Sciatic nerve (tissue), 2 donors: ENCODE results near the gene DPEP3. TPM values are rescaled to one million over a fixed set of nuclear protein-coding genes. Genes with fewer than 3 reads are reported as not detected.
"Not testable (repeated sequence)": the region's sequence is repeated elsewhere in the genome, so short reads cannot be mapped to it uniquely, and the experiment has no call there.

Source experiments
- ATAC-seq: fragments of 200-7000 bp; cut with Tn5 transposase; one replicate; pipeline ENCODE4 v1.9.1; 2020; ENCODE audit warnings: mild to moderate bottlenecking, moderate library complexity
- DNase-seq: peaks from one replicate; pipeline ENCODE4 v3.0.0-alpha.2; 2020; ENCODE audit warnings: low spot score
- intact Hi-C: fragments of 100-400 bp; cut with DNase I; formaldehyde crosslinking; loops from one replicate; pipeline ENCODE4 v1.14.2; 2022
- total RNA-seq: library from RNA; stranded (reverse); fragmentation: NEBNext Ultra II Directional; extraction: Animal tissue kit (Norgen Biotek cat#: 25700); gene quantifications from one replicate; pipeline ENCODE4 v1.2.1, GENCODE V29; 2021
- donor health status: DM: no; HTN: no; CAD: no.
- donor health status: DM: no; HTN: no; CAD: no.

The DPEP3 gene
- total RNA-seq, 1 donor from 2014 or later, result not detected

- ATAC-seq, result peak; percentile 57
- DNase-seq, result peak; percentile 67
- intact Hi-C loops, result no loop called here
Measured at GRCh38 chr16:67951485-67951884, 28.8 kb downstream of the DPEP3 start.

GRCh38 chr16:67950335-67950843 is 29.9 kb downstream of the DPEP3 start:
- ATAC-seq (no peak), DNase-seq (no peak)
- intact Hi-C loops, result no loop called here

- ATAC-seq (no peak), DNase-seq (peak; percentile 56)
- intact Hi-C loops, result no loop called here
Measured at GRCh38 chr16:67949645-67950044, 30.7 kb downstream of the DPEP3 start.

- intact Hi-C loops, result no loop called here
- ATAC-seq (no peak), DNase-seq (no peak)
Measured at GRCh38 chr16:67948015-67948414, 32.3 kb downstream of the DPEP3 start.

DNA sequence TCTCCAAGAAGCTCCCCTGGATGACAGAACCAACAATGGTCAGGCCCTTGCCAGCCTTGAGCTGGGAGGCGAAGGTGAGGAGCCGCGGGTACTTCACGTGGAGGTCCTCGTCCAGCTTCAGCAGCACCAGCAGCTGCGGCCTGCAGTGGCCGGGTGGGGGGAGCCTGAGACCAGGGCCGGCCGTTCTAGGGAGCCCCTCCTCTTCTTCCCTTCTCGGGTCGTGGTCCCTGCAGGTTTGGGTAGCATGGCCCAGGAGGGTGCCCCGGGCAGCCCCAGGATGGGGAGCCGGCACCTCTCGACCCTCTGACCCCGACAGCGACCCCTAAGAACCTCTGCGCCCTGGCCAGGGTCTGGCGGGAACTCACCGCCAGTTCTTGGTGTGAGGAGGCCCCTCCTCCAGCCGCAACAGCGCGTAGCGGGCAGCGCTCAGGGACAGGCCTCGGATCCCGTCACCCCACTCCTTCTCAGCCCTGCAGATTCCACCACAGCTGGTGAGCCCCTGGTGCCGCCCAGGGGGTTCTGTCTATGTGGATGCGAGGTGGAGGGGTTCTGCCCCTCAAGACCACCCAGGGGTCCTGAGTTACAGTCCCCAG is 33.2 kb downstream of the DPEP3 start:
- ATAC-seq (no peak), DNase-seq (no peak)
- intact Hi-C loops, result no loop called here

DNA sequence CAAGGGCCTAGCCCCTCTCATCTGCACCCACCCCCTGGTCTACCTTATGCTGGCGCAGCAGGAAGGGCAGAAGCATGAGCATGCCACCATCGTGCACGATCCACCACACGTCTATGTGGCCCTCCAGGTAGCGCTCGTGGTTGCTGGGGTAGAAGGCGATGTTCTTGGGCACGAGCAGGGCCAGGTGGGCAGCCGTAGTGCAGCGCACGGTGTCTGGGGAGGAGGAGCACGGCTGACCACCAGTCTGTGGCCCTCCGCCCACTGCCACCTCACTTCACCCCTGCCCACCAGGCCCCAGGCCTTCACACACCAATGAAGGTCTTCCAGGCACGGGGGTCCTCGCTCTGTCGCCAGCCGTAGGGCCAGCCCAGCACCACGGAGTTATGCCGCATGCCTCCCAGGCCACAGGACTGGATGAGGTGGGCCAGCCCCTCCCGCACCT is 34.1 kb downstream of the DPEP3 start:
- DNase-seq, result peak; percentile 60
- ATAC-seq, result no peak
- intact Hi-C loops, result no loop called here

DNA sequence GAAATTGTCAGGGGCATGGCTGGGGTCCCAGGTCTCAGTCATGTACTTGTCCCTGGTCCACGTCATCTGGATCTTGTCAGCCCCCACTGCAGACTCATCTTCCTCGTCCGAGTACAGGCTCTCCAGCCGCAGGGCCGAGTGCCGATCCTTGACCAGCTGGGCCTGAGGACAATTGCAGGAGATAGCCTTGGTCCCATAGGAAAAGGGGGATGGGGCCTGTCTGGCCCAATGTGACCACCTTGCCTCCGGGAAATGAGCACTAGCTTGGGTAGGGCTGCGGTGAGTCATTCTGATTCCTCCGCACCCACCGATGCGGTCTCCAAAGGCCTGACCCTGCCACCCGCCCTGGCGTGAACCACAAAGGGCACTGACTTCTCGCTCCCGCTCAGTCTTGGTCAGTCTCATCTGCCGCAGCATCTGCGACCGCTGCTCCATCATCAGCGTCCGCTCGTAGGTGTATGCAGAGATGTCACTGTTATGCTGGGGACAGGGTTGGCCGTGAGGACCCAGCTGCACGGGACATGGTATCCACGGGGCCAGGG is 34.8 kb downstream of the DPEP3 start:
- ATAC-seq (no peak), DNase-seq (peak; percentile 65)
- intact Hi-C loops, result no loop called here

- ATAC-seq (peak; percentile 0), DNase-seq (peak; percentile 63)
- intact Hi-C loops, result no loop called here
Measured at GRCh38 chr16:67944690-67945391, 35.5 kb downstream of the DPEP3 start.

DNA sequence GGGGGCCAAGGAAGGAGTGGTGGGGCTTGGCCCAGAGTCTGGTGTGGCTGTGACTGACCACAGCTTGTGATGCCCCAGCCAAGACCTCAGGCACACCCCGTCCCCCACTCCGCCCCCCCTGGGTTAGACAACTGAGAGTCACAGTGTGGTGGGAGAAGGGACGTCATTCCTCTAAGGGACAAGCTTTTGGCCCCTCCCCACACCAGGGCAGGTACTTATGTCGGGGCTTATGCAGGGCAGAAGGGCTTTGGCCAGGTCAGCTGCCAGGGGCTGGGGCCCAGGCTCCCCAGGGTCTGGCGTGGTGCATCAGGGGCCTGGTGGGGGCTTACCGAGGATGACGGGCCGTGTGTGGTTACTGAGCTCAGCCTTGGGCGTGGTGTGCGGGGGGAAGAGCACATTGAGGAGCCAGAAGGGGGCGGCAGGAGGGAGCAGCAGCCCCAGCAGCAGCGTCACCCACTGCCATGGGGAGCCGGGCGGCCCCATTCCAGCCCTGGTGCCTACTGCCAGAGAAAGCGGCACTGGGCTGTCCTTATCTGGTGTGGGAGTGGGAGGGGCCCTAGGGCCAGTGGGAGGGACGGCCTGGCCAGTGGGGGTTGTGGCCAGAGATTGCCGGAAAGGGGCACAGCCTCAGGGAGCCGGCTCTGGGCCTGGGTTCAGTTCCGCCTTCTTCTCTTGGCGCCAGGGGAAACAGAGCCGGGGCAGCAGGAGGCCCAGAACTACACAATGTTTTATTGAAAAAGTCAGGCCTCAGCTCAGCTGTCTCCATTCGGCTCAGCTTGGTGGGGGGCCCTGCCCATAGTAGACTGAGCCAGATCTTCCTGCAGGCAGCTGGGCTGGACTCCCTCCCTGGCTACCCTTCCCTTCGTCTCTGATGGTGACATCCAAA is 36.4 kb downstream of the DPEP3 start, which contains the start of gene LCAT:
Gene LCAT (minus strand): TSS at position 502 of the 886 bp plus-strand sequence. CDS start 19 bp downstream, at position 483.
- intact Hi-C loops, result no loop called here
- ATAC-seq (peak; percentile 85), DNase-seq (peak; percentile 89)

- intact Hi-C loops, result no loop called here
- ATAC-seq (no peak), DNase-seq (no peak)
Measured at GRCh38 chr16:67943256-67943618, 37.1 kb downstream of the DPEP3 start.

DNA sequence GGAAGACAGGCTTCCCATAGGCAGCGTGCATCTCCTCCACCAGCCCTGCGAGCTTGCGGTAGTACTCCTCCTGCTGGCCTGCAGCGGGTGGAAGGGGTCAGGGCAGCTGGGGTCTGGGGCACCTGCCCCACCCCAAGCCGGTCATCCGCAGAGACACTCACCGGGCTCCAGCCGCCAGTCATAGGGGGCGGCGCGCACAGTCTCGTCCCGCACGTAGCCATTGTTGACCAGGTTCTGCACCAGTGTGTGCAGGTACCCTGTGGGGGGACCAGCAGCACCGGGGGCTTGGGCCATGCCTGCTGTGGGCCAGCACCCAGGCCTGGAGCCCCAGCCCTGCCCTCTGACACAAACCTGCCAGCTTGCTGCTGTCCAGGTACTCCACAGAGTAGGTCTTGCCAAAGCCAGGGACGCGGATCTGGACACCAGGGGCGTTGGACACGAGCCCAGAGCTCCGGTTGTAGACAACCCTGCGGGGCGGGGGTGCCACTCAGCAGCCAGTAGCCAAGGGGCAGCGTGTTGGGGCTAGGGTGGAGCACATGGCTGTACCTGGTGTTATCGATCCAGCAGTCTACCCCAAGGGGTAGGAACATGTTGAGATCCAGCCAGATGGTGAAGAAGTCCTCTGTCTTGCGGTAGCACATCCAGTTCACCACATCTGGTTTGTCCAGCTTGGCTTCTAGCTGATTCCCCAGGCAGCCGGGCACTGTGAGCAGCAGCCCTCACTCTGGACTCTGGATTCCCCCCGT is 37.6 kb downstream of the DPEP3 start:
- ATAC-seq, result no peak

GRCh38 chr16:67942200-67942509 is 38.1 kb downstream of the DPEP3 start:
- DNase-seq (no peak), ATAC-seq (no peak)
- intact Hi-C loops, result no loop called here

More for the DNA sequence above, 37.6 kb downstream of the DPEP3 start:
- intact Hi-C loops, result no loop called here
- no peak for DNase-seq

DNA sequence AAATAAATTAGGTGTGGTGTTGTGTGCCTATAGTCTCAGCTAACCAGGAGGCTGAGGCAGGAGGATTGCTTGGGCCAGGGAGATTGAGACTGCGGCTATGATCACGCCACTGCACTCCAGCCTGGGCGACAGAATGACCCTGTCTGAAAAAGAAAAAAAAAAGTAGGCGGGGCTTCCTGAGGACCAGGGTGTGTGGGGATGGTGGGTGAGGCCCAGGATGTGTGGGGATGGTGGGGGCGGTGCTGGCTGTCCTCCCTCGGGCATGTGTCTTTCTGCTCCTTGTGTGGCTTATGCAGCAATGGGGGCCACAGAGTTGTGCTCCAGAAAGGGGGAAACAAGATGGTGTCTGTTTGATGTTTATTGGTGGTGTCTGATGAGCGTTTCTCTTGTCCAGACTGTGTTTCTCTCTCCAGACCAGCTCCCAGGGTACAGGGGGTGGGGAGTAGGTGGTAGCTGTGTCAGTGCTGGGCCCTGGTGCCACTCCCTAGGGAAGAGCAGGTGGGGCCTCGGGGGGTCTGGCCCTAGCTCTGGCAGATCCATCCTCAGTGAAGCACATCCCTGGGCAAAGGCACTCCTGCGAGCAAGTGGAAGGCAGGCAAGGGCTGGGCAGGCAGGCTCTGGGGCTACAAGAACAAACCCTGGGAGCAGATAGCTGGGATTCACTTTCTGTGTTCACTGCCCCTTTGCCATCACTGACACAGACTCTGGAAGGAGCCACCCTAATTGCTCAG is 38.7 kb downstream of the DPEP3 start:
- intact Hi-C loops, result no loop called here

DNA sequence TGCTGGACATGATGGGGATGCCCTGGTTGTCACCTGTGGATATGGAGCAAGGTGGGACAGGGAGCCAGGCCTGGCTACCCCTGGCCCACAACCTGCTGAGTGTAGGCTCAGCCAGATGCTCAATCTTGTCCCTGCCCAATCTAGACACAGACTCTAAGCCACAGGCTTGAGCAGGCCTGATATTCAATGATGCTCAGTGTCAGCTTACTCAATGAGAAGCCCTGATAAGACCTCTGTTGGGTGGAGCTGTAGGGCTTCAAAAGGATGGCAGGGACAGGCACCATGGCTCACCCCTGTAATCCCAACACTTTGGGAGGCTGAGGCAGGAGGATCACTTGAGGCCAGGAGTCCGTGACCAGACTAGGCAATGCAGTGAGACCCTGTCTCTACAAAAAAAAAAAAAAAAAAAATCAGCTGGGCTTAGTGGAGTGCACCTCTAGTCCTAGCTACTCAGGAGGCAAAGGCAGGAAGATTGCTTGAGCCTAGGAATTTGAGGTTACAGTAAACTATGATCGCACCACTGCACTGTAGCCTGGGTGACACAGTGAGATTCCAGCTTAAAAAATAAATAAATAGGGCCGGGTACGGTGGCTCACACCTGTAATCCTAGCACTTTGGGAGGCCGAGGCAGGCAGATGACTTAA is 39.7 kb downstream of the DPEP3 start:
- no peak for DNase-seq
- intact Hi-C loops, result no loop called here

More for the DNA sequence above, 38.7 kb downstream of the DPEP3 start:
- DNase-seq (no peak), ATAC-seq (no peak)

DNA sequence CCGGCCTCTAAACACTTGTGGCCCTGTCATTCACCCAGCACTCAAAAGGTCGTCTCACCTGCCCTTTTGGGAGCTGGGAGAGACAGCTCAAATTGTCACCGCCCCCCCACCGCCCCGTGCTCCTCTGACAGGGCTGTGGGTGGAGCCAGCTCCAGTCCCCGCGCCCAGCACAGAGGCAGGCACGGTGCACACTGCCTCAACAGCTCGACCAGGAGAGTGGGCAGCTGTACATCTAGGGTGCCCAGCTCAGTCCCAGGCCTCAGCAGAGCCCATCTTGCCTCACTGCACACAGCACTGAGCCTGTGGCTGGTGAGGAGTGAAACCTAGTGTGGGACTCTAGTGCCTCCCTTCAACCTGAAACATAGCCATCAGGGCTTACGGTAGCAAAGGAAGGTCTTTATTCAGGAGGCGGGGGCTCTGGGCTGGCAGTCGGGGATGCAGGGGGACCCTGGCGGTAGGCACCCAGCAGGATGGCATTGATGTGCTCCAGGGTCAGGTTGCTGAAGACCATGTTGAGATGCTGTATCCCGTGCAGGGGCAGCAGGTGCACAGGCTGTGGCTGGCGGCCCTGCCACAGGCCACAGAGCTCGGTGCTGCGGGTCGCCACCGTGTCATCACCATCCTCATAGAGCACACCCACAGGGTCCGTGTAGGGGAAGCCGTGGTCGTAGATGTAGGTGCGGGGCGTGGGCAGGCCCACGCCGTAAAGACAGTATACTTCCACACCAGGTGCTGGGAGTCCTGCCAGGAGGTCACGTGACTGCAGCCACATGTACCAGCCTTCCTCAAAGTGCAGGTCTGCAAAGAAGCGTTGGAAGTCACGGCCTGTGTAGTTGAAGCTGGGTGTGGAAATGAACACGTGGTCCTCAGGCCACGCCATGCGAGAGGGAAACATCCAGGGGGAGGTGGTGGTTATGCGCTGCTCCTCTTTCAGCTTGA is 40.5 kb downstream of the DPEP3 start:
- DNase-seq, result peak; percentile 74
- intact Hi-C loops, result no loop called here
- ATAC-seq, result no peak

More for the DNA sequence above, 39.7 kb downstream of the DPEP3 start:
- no peak for ATAC-seq

GRCh38 chr16:67937713-67938112 is 42.6 kb downstream of the DPEP3 start:
- DNase-seq, intact Hi-C loops, ATAC-seq: not testable (repeated sequence)
